SIG-M5 treated with dmso at 0.1 percent for 504 hours (cell line): ENCODE data around the gene DNAJA4.

Source experiments
- DNase-seq: peaks from one replicate; lab custom pipeline; 2025; ENCODE audit not compliant: unreplicated experiment; lab: John Stamatoyannopoulos, UW

The DNAJA4 gene

GRCh38 chr15:78276064-78276943 is 11.9 kb downstream of the DNAJA4 start:
- no peak for DNase-seq

- no peak for DNase-seq
Observed at GRCh38 chr15:78280319-78281072, 16.1 kb downstream of the DNAJA4 start.

- no peak for DNase-seq
Observed at GRCh38 chr15:78282324-78282723, 18.0 kb downstream of the DNAJA4 start.

GRCh38 chr15:78284758-78285157 is 20.4 kb downstream of the DNAJA4 start:
- no peak for DNase-seq

- DNase-seq = peak; percentile 45
Observed at GRCh38 chr15:78290222-78290621, 25.9 kb downstream of the DNAJA4 start.

GRCh38 chr15:78291052-78291451 is 26.7 kb downstream of the DNAJA4 start:
- no peak for DNase-seq

GRCh38 chr15:78291698-78292097 is 27.3 kb downstream of the DNAJA4 start:
- DNase-seq = peak; percentile 74

GRCh38 chr15:78292219-78292618 is 27.9 kb downstream of the DNAJA4 start:
- no peak for DNase-seq

- DNase-seq = peak; percentile 94
Observed at GRCh38 chr15:78299101-78299930, 35.0 kb downstream of the DNAJA4 start, which contains the start of gene SKIC8. Gene SKIC8, minus strand, starts transcription at chr15:78299609. Its CDS starts 3,923 bp downstream, at chr15:78295686.

GRCh38 chr15:78301326-78301725 is 37.0 kb downstream of the DNAJA4 start:
- DNase-seq = no peak

- peak; percentile 92 for DNase-seq
Observed at GRCh38 chr15:78301828-78302227, 37.5 kb downstream of the DNAJA4 start.

GRCh38 chr15:78302579-78303312 is 38.4 kb downstream of the DNAJA4 start:
- peak; percentile 70 for DNase-seq

GRCh38 chr15:78304216-78305066 is 40.1 kb downstream of the DNAJA4 start:
- DNase-seq = no peak

GRCh38 chr15:78306176-78306774 is 41.9 kb downstream of the DNAJA4 start:
- no peak for DNase-seq

- DNase-seq = no peak
Observed at GRCh38 chr15:78307976-78308375, 43.6 kb downstream of the DNAJA4 start.

GRCh38 chr15:78308422-78309032 is 44.2 kb downstream of the DNAJA4 start:
- DNase-seq = peak; percentile 53

- no peak for DNase-seq
Observed at GRCh38 chr15:78311292-78311691, 46.9 kb downstream of the DNAJA4 start.

- DNase-seq = no peak
Observed at GRCh38 chr15:78312536-78312935, 48.2 kb downstream of the DNAJA4 start.

GRCh38 chr15:78312957-78313356 is 48.6 kb downstream of the DNAJA4 start:
- DNase-seq = no peak
